ENCODE measurements around the gene KMO.

The KMO gene

GRCh38 chr1:241555526-241555925 is 23.3 kb downstream of the KMO start:
- TF ChIP-seq, protein P1, sequence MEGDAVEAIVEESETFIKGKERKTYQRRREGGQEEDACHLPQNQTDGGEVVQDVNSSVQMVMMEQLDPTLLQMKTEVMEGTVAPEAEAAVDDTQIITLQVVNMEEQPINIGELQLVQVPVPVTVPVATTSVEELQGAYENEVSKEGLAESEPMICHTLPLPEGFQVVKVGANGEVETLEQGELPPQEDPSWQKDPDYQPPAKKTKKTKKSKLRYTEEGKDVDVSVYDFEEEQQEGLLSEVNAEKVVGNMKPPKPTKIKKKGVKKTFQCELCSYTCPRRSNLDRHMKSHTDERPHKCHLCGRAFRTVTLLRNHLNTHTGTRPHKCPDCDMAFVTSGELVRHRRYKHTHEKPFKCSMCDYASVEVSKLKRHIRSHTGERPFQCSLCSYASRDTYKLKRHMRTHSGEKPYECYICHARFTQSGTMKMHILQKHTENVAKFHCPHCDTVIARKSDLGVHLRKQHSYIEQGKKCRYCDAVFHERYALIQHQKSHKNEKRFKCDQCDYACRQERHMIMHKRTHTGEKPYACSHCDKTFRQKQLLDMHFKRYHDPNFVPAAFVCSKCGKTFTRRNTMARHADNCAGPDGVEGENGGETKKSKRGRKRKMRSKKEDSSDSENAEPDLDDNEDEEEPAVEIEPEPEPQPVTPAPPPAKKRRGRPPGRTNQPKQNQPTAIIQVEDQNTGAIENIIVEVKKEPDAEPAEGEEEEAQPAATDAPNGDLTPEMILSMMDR (IDR thresholded peaks at IDR 0.05), result no peak
- no peak for TF ChIP-seq ZFX (IDR thresholded peaks at IDR 0.05; ENCODE audit: borderline replicate concordance)
- no peak overlapping the region for H3K27ac ChIP-seq

DNA sequence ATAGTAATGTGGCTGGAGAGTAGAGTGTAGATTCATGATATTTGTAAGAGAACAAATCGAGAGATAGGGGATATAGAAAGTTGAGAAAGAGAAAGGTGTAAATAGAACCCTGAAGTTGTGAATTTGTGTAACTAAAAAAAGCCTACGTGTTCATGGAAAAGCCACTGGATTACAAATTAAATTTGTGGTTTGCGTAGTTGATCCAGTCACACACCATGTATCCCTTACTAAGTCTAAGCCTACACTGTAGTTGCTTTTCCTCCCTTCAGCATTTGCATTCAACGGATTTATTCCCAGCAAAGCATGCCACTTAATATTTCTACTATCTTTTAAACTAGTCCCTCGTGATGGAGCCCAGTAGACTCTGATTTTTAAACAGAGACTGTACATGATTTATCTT is 24.9 kb downstream of the KMO start:
- no peak overlapping the region for H3K27ac ChIP-seq
- TF ChIP-seq, protein P1 (IDR thresholded peaks at IDR 0.05), result no peak
- no peak for TF ChIP-seq ZFX (IDR thresholded peaks at IDR 0.05; ENCODE audit: borderline replicate concordance)

- TF ChIP-seq ZFX (IDR thresholded peaks at IDR 0.05; ENCODE audit: borderline replicate concordance), result no peak
- TF ChIP-seq, protein P1 (IDR thresholded peaks at IDR 0.05), result no peak
- H3K27ac ChIP-seq, result no peak overlapping the region
Observed at GRCh38 chr1:241557551-241558193, 25.5 kb downstream of the KMO start.

DNA sequence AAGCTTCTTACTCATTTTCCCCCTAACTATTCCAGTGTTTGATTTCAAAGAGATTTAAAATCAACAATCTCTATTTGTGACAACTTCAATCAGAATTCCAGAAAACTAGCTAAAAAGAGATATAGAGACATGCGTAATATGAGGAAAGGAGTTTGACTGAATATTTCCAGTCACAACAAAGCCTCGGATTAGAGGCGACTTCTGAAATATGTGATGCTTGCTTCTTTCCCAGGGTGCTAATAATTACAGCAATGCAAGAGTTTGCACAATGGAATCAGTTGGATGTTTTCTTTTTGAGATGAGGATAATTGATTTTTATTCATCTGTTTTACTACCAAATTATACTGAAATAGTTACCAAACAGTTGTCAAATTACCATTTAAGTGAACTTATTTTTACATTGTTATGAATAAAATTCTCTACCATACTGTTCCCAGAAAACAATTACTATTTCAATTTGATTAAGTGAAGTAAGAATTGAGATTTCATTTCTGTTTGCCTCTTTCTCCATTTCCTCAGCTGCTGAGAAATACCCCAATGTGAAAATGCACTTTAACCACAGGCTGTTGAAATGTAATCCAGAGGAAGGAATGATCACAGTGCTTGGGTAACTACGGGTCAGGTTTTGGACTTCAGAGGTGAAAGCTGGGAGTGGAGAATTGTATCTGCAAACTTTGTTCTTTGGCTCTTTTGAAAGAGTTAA is 28.1 kb downstream of the KMO start:
- no peak for TF ChIP-seq ZFX (IDR thresholded peaks at IDR 0.05; ENCODE audit: borderline replicate concordance)
- TF ChIP-seq, protein P1 (IDR thresholded peaks at IDR 0.05), result no peak
- H3K27ac ChIP-seq, result no peak overlapping the region

- no peak overlapping the region for H3K27ac ChIP-seq
- TF ChIP-seq ZFX (IDR thresholded peaks at IDR 0.05; ENCODE audit: borderline replicate concordance), result no peak
- TF ChIP-seq, protein P1 (IDR thresholded peaks at IDR 0.05), result no peak
Observed at GRCh38 chr1:241560849-241561187, 28.6 kb downstream of the KMO start.

GRCh38 chr1:241569848-241570247 is 37.7 kb downstream of the KMO start:
- no peak for TF ChIP-seq ZFX (IDR thresholded peaks at IDR 0.05; ENCODE audit: borderline replicate concordance)
- TF ChIP-seq, protein P1 (IDR thresholded peaks at IDR 0.05), result no peak
- no peak overlapping the region for H3K27ac ChIP-seq

DNA sequence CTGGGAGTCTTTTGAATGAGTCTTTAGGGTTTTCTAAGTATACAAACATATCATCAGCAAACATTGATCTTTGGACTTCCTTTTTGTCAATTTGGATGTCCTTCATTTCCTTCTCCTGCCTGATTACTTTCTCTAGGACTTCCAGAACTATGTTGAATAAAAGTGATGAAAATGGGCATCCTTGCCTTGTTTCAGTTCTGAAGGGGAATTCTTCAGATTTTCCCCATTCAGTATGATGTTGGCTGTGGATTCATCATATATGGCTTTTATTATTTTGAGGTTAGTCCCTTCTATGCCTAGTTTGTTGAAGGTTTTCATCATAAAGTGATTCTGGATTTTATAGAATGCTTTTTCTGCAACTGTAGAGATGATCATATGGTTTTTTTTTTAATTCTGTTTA is 42.0 kb downstream of the KMO start:
- H3K27ac ChIP-seq, result no peak overlapping the region
- no peak for TF ChIP-seq ZFX (IDR thresholded peaks at IDR 0.05; ENCODE audit: borderline replicate concordance)
- TF ChIP-seq, protein P1 (IDR thresholded peaks at IDR 0.05), result no peak

All from 22Rv1 (cell line).